ENCODE results near the gene OR8G1.
A peak's percentile ranks its signal among the peaks of the same experiment; 100 is the strongest.
"Not testable (repeated sequence)": the region's sequence is repeated elsewhere in the genome, so short reads cannot be mapped to it uniquely, and the experiment has no call there.

Gene OR8G1, protein sequence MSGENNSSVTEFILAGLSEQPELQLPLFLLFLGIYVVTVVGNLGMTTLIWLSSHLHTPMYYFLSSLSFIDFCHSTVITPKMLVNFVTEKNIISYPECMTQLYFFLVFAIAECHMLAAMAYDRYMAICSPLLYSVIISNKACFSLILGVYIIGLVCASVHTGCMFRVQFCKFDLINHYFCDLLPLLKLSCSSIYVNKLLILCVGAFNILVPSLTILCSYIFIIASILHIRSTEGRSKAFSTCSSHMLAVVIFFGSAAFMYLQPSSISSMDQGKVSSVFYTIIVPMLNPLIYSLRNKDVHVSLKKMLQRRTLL

DNA sequence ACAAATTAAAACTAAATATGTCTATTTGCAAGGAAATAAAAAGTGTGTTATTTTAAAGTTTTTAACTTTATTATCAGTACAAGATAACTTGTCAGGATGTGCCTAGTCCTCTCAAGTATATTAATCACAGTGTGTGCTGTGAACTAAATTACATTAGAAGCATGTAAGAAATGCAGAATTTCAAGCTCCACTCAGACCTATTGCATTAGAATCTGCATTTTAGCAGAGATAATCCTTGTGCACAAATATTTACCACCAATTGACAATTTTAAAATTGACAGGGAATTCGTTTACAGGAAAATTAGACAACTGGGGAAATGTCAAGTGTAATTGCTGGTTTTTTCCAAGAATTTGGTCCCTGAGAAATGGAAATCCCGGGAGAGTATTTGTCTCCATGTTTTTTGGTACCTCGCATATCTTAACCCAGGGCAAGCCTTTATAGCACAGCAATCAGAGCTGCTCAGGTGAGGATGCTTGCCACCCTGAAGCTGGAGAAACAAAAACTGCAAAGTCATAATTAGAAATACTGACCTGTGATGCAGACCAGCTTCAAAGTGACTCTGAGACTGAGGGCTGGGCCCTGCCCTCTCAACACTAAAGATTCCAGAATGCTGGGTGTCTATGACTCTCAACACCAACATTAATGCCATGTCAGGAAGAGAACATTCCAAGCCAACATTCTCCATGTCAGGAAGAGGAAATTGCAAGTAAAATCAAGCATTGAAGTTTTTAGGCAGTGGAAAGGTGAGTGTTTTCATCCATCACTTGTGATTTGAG is at the start of gene OR8G1:
TSS of gene OR8G1 (plus strand) at position 475 of the 777 bp plus-strand sequence. CDS start 8,581 bp downstream, outside the sequence.
- DNase-seq, result no peak

DNA sequence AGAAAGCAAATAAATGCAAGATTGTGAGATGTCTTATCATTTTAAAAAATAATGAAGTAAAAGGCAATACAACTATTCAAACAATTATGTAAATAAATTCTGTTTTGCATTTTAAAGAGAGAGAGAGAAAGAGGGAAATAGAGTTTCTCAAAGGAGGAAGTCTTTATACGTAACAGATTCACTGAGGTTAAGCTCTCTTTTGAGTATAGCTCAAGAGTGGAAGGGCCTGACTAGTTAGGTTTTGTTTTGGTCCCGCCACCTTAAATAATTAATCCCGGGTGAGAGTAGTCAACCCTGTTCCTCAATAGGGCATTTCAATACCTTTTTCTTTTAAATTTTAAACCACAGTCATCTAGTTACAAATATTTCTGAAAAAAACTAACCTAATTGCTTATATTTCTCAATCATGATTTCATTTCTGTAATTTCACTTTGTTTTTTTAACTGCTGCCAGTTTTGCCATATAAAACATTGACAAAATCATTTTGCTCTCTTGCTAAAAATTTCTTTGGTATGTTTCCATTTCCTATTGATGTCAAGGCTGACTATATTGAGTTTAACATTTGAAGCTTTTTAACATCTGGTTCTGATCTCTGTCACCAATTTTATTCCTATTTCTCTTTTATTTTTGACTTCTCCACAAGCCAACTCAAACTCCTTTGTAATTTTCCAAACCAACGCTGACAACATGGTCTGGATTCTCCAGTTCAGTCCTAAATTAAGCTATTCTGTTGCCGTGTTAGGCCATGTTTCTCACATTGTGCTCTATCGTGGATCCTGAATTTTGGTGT is 47.5 kb upstream of the OR8G1 start:
- DNase-seq, result no peak

DNA sequence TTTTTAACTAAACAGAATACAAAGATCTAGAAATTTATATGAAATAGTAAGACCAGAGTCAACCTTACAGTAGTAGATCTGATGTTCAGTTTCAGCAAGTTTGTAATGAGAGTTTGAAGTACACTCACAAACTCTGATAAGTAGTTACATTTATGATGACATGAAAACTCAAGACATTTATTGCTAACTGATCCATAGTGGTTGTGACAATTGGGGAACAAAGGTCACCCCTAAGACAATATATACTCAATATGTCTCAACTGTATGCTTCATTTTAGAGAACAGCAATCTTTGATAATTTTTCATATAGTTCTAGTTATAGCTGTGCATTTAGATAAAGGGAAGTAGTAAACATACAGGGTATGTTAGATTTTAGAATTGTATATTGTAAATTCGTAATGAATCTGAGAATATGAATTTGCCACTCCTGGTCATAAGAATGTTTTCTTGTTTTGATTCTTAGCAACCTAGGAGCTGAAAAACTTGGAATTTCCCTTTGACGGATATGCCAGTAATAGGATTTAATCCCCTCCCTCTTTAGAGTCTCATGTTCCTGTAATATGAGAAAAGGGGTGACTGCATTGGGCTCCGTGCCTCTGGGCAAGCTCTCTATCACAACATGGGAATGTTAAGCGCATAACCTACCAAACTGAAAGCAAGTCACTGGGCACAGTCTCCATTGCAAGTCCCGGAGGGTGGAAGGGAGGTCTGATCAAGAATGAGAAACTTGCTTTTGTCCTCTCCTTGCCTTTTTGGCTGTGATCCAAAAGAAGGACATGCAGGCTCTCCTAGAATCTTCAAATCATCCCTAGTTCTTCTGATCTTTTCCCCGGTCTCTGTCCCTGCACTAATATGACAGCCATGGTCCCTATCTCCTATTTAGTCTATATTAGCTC is 46.4 kb upstream of the OR8G1 start:
- no peak for DNase-seq

DNA sequence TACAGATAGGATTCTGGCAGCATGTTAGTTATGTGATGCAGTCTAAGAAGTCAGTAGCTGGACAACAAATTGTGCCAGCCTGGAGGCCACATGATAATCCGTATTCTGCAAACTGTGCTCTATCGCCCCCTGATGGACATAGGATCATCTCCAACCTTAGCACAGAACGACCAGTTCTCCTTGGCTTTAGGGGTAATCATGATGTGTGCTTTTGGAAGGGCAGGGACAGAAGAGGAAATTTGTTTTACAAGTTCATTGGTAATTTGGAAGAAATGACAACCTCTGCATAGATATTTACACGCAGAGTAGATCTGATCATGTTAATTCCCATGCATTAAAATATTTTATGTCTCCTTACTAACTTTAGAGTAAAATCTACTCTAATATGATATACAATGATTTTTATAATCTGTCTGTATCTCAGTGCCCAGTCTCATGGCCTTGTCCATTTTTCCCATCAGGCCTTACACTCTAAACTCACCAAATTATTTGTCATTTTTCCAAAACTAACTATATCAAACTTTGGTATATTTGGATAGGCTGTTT is 45.6 kb upstream of the OR8G1 start:
- DNase-seq, result peak; percentile 28

DNA sequence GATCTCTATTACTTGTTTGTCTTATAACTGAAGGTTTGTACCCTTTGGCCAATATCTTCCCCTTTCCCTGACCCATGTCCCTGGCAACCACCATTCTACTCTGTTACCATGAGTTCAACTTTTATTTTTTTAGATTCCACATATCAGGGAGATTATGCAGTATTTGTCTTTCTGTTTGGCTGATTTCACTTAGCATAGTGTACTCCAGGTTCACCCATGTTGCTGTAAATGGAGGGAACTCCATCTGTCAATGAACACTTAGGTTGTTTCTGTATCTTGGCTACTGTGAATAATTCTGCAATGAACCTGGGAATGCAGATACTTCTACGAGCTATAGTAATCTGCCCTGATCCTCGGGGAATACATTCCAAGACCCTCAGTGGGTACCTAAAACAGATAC is 42.9 kb upstream of the OR8G1 start:
- DNase-seq, result no peak

DNA sequence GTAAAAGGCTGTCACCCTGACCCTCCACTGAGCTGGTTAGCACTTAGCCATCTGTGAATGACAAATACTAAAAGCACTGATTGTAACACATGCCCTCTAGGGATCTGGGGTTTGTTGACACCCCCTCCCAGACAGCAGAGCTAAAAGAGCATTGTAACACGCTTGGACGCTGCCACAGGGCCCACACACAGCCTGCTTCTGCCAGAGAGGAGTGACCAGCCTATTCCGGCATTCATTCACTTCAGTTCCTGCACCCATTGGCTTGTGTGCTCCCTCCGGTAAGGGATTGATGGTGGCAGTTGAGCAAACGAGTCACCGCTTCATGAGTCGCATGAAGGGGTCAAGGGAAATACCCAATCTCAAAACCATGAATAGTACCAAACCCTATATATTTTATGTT is 42.0 kb upstream of the OR8G1 start:
- DNase-seq, result no peak

DNA sequence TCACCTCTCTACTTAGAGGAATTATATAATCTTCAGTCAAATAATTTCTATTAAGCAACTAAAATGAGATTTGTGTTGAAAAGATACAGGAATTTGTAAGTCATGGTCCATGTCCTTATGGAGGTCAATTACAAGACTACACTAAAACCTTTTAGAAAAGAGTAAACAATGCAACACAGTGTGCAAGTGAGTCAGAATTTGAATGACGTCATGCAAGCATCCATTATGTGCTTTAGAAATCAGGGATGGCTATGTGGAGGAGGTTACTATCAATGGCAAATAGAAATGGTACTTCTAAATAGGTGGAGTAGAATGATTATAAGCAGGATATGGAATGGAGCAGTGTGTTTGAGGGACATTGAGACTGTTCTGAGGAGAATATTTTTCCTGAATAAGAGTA is 41.2 kb upstream of the OR8G1 start:
- no peak for DNase-seq

DNA sequence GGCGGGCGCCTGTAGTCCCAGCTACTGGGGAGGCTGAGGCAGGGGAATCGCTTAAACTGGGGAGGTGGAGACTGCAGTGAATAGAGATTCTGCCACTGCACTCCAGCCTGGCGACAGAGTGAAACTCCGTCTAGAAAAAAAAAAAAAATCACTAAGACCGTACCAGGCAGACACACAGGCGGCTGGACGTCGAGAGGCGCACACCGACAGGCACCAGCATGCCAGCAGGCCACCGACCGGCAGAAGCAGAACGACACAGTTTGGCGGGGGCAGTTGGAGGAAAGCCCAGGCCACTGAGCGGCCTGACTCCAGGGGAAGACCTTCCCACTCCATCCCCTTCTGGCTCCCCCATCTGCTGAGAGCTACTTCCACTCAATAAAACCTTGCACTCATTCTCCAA is 40.2 kb upstream of the OR8G1 start:
- no peak for DNase-seq

DNA sequence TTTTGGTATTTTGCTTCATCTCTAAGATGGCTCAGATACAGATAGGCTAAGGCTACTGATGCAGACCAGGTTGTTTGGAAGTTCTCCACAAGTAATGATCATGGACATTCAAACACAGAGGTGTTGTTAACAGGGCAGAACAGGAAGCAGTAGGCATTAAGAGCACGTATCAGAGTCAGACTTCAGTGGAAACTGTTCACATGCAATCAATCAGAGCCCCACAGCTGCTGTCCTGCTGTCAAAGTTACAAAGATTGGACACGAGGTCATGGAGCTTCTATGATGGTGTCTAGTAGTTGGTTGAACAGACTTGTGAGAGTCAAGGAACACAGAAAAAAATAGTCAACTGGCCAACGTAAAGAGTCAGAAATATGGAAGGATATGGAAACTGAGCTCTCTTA is 37.9 kb upstream of the OR8G1 start:
- no peak for DNase-seq

DNA sequence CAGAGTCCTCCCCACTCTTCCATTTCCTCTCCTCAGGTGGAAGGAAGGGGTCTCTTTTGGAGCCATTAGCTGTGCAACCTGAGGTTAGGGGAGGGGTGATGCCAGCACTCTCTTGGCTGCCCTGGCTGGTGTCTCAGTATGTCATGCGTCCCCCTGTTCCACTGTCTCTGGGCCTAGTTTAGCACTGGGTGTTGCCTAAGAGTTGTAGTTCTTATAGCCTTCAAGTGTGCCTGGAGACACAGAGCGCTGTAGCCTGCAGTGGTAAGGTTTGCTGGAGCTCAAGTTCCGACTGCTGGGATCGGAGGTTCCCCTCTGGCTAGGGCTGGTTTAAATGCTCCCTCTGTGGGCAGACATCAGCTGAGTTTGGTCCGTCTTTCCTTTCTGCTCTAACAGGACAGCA is 36.9 kb upstream of the OR8G1 start:
- no peak for DNase-seq

DNA sequence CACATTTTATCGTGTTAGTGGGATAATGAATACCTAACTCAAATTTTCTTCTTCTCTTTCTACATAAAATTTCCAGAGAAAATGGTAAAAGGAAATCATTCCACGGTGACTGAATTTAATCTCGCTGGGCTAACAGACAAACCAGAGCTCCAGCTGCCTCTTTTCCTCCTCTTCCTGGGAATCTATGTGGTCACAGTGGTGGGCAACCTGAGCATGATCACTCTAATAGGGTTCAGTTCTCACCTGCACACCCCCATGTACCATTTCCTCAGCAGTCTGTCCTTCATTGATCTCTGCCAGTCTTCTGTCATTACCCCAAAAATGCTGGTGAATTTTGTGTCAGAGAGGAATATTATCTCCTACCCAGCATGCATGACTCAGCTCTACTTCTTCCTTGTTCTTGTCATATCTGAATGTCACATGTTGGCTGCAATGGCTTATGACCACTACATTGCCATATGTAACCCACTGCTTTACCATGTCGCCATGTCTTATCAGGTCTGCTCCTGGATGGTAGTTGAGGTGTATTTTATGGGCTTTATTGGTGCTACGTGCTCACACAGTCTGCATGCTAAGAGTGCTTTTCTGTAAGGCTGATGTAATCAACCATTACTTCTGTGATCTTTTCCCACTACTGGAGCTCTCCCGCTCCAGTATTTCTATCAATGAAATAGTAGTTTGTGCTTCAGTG is 33.6 kb upstream of the OR8G1 start:
- DNase-seq, result no peak

DNA sequence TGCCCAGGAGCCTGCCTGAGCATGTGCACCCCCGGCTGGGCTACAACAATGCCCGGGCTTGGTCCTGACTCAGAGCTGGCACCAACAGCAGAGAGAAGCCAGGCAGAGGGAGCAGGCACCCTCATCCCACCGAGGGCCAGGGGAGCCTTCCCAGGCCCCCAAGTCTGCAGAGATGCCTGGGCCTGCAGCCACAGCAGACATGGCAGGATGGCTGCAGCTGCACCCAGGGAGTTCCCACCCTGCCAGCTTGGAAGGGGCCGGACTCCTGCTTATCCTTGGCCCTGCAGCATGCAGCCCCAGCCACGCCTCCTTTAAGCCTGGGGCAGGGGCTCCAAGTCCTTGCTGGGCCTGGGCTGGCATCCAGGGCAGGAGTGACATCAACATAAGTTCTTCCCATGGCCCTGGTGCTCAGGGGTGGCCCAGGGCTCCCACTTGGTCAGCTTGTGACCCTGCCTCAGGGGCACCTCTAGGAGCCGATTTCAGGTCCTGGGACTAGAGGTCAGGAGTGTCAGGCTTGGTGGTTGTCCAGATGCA is 31.0 kb upstream of the OR8G1 start:
- no peak for DNase-seq

DNA sequence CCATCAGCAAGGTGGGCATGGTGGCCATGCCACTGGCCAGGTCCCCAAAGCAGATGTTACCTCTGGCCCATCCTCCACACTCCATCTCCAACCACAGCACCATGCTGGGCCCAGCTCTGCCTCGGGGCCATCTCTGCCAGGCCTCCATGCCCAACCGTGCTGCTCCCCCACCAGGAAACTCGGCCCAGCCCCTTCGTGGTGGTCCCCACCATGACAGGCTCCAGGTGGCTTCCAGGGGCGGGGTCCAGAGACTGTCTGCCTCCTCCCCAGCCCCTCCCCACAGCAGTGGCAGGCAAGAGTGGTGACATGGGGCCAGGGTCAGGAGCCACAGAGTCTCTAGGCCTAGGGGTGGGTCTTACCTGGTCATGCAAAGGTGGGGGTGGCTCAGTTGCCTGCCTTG is 30.5 kb upstream of the OR8G1 start:
- no peak for DNase-seq

DNA sequence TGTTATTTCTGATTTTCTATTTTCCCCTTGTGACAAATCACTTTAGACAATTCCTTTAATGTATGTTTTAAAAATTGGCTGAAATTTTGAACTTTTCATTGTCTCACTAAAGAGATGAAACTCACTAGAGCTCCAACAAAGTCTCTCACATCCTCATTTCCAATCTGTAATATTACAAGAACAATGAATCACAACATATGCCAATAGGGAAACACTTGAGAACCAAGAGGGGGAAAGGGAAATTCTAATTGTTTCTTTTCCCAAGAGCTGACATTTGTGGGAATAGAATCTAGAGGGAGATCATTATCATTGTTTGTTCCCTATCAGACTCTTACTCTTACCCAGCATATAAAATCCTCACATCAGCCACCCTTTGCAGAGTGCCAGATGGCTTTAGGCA is 29.6 kb upstream of the OR8G1 start:
- DNase-seq, result no peak

DNA sequence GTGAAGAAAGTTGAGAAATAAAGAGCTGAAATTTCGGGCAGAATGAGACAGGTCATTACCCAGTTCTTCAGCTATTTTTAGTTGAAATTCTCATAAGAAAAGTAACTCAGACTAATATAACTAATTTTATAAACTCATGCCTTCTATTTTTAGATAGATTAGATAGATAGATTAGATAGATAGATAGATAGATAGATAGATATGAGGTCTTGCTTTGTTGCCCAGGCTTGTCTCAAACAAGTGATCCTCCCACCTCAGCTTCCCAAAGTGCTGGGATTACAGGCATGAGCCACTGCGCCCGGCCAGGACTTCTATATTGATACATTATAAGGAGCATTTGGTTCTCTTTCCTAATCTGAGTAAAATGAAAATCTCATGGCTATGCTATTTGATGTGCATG is 26.9 kb upstream of the OR8G1 start:
- no peak for DNase-seq

DNA sequence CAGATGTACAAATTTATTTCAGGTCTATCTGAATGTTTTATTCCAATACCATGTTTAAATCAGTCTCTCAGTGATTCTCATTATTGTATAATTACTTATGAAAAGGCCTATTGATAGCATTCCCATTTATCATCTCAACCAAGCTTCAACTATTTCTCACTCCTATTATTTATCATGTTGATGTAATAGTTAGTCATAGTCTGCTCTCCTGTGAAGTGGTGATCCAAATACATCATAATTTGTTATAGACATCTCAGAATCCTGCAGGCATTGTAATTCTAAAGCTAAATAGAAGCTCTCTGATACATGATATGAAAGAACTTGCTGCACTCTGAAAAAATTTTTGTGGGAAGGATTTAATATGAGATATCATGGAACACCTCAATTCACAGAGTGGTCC is 21.8 kb upstream of the OR8G1 start:
- DNase-seq, result no peak

DNA sequence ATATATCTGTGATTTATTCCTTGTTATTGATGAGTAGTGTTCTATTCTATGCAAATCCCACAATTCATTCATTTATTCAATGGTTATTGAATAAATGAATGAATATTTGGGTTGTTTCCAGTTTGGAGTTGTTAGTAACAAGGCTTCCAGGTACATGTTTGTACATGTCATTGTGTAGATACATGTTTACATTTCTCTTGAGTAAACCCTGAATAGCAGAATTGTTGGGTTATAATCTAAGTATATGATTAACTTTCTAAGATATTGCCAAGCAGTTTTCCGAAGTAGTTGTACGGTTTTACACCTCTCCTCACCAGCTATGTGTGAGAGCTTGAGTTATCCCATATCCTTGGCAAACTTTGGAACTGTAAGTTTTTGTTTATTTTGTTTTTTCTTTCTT is 18.5 kb upstream of the OR8G1 start:
- DNase-seq, result no peak

DNA sequence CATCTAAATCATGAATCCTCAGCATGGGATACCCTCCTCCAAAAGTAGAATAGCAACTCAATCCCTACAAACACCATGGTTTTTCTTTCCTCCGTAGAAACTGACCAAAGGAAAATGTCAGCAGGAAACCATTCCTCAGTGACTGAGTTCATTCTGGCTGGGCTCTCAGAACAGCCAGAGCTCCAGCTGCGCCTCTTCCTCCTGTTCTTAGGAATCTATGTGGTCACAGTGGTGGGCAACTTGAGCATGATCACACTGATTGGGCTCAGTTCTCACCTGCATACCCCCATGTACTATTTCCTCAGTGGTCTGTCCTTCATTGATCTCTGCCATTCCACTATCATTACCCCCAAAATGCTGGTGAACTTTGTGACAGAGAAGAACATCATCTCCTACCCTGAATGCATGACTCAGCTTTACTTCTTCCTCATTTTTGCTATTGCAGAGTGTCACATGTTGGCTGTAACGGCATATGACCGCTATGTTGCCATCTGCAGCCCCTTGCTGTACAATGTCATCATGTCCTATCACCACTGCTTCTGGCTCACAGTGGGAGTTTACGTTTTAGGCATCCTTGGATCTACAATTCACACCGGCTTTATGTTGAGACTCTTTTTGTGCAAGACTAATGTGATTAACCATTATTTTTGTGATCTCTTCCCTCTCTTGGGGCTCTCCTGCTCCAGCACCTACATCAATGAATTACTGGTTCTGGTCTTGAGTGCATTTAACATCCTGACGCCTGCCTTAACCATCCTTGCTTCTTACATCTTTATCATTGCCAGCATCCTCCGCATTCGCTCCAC is 16.1 kb upstream of the OR8G1 start:
- not testable (repeated sequence) for DNase-seq

DNA sequence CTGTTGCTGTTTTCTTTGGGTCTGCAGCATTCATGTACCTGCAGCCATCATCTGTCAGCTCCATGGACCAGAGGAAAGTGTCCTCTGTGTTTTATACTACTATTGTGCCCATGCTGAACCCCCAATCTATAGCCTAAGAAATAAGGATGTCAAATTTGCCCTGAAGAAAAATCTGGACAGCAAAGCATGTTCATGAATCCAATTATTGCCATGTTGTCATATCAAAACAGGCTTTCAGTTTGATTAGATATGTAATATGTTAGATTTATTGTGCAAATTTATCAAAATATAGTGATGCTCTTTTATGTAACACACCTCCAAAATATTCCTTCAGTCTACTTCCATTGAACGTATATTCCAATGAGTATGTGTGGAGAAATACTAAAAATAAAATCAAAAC is 15.4 kb upstream of the OR8G1 start:
- DNase-seq, result no peak

DNA sequence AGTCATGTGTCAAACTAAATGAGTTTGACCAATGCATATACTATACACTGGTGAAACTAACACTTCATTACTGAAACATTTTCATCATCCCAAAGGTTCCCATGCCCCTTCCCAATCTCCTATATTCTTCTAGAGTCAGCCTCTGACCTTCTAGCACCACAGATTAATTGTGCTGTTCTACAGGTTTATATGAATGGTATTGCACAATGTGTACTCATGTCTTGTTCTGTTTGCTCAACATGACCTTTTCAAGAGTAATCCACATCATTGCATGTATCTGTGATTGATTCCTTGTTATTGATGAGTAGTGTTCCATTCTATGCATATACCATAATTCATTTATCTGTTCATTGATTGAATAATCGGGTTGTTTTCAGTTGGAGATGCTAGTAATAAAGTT is 7.5 kb upstream of the OR8G1 start:
- DNase-seq, result no peak

DNA sequence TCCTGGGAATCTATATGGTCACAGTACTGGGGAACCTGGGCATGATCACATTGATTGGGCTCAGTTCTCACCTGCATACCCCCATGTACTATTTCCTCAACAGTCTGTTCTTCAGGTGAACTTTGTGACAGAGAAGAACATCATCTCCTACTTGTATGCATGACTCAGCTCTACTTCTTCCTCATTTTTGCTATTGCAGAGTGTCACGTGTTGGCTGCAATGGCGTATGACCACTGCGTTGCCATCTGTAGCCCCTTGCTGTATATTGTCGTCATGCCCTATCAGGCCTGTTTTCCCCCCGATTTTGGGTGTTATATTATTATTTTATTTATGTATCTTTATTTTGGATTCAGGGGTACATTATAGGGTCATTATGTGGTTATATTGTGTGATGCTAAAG is 2.4 kb upstream of the OR8G1 start:
- DNase-seq, result no peak

Measured in CD4-positive, alpha-beta T cell treated with Interleukin-21 for 1 hour (primary cell).